UCSD-AML1 (cell line): ENCODE results near the gene DPP7.

Experiments
- DNase-seq: peaks from one replicate; lab custom pipeline; 2025; ENCODE audit not compliant: unreplicated experiment; lab: John Stamatoyannopoulos, UW

Gene DPP7

DNA sequence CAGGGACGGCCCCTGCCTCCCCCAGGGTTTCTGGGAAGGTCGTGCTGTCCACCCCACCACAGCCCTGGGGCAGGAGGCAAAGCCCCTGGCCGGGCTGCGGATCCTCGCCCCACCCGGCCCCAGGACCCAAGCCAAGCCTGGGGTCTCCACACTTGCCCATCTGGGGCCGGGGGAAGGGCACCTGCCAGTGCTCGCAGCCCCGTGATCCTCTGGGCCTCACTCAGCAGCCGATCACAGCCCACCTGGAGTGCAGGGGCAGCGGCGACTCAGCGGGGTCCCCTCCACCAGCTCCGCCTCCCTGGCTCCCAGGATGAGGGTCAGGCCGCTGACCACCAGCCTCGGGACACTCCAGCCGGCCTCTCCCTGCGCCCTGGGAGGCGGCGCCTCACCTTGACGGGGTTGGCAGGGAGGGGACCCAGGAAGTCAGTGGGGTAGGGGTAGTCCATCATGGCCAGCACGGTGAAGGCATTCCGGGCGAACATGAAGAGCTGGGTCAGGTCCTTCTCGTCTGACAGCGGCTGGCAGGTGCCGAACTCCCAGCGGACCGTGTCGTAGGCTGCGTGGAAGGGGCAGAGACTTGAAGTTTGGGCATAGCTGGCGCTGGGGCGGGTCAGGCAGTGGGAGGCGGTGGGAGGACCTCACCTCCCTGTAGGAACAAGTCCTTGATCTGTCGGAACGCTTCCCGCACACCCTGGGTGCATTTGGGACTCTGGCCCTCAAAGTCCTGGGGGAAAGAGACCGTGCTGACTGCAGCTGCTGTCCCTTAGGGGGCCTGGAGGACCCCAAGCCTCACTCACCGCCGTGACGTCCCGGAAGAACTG lies 1.8 kb downstream of the DPP7 start:
- DNase-seq: no peak

- no peak for DNase-seq
Measured at GRCh38 chr9:137111788-137112563, 2.6 kb downstream of the DPP7 start.

- DNase-seq: no peak
Measured at GRCh38 chr9:137110911-137111787, 3.4 kb downstream of the DPP7 start.

GRCh38 chr9:137110147-137110910 lies 4.2 kb downstream of the DPP7 start:
- no peak for DNase-seq

DNA sequence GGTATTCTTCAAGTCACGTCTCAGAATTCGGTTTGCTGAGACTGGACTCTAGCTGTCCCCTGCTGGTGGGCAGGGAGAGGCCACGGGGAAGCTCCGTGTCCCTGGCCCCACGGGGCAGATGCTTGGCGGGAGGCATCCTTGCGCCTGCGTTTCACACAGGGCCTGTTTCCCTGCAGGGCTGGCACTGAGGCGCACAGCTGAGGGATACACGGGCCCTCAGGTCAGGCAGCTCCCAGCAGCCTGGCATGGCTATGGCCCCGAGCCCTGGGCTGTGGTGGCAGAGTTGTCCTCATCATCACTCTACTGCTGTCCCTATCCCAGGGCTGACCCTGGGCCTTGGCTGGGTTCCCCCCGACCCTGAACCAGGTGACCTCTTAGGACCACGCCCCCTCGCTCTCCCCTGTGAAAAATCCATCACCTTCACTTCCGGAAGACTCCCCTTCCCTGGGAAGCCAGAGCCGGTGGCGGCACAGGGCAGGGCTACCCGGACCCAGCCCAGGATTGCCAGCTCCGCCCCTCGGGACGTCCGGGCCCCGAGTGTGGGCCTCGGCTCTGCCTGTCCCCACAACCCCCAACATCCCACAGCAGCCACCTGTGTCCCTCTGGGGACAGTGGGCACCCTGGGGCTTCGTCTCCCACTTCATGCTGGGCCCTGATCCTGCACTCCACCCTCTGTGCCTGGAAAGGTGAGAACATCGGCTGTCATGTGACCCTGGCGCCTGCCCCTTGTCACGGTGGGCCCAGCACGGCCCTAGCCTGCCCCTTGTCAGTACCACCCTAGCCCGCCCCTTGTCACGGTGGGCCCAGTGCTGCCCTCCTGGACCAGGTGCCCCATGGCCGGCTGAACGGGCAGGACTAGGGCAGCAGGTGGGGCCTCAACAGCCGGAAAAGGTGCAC lies 5.0 kb downstream of the DPP7 start:
- no peak for DNase-seq

DNA sequence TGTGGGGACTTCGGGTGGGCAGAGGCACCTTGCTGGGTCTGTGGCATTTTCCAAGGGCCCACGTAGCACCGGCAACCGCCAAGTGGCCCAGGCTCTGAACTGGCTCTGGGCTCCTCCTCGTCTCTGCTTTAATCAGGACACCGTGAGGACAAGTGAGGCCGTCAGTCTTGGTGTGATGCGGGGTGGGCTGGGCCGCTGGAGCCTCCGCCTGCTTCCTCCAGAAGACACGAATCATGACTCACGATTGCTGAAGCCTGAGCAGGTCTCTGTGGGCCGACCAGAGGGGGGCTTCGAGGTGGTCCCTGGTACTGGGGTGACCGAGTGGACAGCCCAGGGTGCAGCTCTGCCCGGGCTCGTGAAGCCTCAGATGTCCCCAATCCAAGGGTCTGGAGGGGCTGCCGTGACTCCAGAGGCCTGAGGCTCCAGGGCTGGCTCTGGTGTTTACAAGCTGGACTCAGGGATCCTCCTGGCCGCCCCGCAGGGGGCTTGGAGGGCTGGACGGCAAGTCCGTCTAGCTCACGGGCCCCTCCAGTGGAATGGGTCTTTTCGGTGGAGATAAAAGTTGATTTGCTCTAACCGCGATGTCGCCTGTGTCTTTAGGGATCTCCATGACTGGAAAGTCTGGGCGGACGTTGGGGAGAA lies 5.8 kb downstream of the DPP7 start:
- no peak for DNase-seq

- DNase-seq: no peak
Measured at GRCh38 chr9:137107982-137108381, 6.6 kb downstream of the DPP7 start.

GRCh38 chr9:137107312-137107921 lies 7.1 kb downstream of the DPP7 start:
- DNase-seq: no peak

DNA sequence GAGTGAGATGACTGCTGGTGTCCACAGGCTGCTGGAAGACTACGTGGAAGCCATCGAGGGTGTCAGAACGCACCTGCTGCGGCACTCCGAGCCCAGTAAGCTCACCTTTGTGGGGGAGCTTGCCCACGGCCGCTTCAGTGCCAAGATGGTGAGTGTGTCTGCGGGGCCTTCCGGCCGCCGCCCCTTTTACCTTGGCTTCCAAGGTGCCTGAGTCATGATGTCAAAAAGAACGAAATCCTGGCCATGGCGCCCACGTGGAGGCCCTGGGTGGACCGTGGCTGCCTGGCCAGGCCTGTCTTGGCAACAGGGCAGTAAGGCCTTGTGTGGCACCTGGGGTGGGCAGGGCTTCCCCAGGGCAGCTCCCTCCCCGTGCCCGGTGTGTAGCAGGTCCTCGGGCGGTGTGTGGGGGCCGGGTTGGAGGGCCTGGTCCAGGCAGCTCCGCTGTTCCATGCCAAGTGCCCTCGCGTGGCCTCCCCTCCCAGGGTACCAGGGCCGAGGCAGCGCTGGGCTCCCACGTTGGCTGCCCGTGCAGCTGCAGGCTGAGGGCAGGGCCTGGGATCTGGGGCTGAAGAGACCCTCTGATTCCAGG lies 7.8 kb downstream of the DPP7 start:
- no peak for DNase-seq

DNA sequence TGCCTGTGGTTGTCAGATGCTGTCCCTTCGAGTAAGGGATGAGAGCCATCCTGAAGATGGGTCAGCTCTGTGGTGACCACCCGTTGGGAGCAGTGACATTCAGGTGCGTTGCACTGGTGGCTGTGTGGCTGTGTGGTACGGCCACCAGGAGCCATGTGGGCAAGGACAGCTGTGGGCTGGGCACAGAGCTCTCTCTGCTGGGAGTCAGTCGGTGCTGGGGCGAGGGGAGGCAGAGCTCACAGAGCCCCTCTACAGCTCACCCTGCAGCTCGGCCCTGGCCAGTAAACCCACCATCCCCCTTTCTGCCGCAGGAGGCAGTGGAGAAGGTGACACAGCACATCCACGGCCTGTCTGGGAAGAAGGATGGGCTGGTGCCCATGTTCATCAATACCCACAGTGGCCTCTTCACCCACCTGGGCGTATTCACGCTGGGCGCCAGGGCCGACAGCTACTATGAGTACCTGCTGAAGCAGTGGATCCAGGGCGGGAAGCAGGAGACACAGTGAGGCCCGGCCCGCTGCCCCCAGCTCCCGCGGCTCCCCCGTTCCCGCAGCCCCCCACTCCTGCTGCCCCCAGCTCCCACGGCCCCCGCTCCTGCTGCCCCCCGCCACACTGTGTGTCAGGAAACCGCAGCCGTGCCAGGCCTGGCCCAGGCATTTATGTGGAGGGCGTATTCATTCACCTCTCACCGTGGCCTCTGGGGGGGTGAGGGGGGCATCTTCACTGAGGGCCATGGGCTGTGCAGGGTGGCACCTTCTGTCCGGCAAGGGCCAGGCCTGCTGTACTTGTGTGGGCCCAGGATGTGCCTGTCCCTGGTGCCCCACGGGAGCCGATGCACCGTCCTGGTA lies 8.5 kb downstream of the DPP7 start:
- DNase-seq: no peak

DNA sequence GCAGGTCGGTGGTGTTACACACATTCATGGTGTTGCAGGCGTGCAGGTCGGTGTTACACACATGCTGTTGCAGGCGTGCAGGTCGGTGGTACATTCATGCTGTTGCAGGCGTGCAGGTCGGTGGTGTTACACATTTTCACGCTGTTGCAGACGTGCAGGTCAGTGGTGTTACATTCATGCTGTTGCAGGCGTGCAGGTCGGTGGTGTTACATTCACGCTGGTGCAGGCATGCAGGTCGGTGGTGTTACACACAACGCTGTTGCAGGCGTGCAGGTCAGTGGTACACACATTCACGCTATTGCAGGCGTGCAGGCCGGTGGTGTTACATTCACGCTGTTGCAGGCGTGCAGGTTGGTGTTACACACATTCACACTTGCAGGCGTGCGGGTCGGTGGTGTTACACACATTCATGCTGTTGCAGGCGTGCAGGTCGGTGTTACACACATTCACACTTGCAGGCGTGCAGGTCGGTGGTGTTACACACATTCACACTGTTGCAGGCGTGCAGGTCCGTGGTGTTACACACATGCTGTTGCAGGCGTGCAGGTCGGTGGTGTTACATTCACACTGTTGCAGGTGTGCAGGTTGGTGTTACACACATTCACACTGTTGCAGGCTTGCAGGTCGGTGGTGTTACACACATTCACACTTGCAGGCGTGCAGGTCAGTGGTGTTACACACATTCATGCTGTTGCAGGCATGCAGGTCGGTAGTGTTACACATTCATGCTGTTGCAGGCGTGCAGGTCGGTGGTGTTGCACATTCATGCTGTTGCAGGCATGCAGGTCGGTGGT lies 11.1 kb downstream of the DPP7 start:
- DNase-seq: no peak

- DNase-seq: no peak
Measured at GRCh38 chr9:137099231-137099630, 15.3 kb downstream of the DPP7 start.

DNA sequence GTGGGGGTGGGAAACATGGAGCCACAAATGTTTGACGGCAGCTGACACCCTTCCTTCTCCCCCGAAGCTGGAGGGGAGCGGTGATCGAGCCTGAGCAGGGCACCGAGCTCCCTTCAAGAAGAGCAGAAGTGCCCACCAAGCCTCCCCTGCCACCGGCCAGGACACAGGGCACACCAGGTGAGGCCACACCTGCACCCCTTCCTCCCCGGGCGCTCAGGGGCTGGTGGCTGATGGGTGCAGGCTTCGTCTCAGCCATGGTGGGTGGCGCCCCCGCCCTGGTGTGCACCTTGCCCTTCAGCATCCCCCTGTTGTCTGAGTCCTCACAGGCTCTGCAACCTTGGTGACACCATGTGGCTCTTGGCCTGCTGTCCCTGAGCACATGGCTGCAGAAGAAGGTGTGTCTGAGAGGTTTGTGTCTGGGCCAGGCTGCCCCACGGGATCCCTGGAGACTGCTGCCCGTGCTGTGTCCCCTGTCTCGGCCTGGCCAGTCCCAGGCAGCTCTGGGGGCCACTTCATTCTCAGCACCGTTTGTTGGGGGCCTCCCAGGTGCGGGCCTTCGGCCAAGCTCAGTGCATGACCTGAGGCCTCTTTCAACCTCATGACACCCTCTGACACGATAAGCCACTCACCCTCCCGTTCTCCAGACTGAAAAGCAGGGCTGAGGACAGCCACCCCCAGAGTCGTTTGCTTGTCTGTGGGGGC lies 16.6 kb downstream of the DPP7 start:
- DNase-seq: no peak

DNA sequence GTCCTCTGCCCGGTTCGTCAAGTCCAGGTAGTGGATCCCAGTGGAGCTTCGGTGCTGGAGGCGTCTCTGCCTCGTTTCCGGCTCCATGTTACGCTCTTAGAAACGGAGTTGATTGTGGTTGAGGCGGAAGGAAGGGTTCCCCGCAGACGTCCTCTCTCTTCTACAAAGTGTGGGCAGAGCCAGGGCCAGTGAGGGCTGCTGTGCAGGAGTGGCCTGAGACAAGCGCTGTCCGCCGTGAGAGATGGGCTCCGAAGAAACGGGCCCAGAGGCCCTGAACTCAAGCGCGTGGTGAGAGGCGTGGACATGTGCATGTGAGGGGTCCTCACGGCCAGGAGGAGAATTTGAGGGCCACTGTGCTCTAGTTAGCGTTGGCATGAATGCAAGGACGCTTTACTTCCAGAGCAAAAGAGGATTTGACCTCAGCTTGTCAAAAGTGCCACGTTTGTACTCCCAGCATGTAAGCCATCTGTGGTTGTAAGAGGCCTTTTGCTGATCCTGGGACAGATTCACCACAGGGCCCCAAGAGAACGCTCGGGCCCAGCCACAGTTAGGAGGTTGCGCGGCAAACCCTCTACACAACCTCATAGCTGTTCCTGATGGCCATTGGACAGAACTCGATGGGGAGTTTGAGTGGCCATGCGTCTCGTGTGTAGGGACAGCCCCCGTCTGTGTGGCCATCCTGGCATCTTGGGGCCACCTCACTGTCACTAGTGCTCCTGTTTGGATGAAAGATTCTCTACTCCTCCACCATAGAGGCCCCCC lies 17.6 kb downstream of the DPP7 start:
- DNase-seq: no peak
